Measurements from ENCODE around the gene MCC.

Gene MCC

DNA sequence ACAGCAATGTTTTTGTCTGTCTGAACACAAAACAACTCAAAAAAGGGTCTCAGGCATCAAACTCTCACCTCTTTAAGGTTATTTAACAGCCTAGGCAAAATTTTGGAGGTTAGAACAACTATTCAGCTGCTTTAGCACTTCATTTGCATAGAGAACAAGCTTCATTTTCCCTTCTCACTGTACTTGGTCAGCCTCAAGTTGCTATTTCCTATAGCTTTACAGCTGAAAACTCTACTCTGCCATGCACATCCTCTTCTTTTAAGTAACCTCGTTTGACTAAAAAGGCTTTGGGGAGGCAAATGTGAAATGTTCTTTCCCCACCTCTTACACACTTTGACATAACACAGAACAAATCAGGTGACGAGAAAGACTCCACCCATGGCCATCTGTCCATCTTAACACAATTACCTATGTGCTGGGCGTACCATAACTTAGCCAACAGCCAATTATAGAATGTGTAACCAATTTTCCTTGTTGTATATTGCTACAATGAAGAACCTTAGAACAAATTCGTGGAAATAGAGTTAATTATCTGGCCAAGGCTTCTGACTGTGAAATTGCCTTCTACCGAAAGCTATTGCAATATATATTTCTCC lies 315.9 kb downstream of the MCC start:
- no peak for DNase-seq (ENCODE audit: low spot score)

DNA sequence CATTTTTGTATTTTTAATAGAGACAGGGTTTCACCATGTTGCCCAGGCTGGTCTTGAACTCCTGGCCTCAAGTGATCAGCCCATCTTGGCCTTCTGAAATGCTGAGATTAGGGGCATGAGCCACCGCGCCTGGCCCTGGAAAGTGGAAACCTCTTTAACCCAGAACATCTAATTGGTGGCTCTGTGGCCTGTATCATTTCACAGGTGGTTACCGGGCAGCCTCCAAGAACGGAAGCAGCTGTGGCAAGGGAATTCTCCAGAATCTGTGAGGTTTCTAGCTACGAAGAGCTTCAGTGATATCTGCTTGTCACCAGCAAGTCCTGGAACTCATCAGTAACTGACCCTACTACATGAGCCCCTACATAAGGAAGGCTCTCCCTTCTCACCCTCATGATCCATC lies 316.7 kb downstream of the MCC start:
- DNase-seq (ENCODE audit: low spot score) = no peak

- no peak for DNase-seq (ENCODE audit: low spot score)
Observed at GRCh38 chr5:113170707-113171106, 317.5 kb downstream of the MCC start.

GRCh38 chr5:113169720-113170119 lies 318.5 kb downstream of the MCC start:
- DNase-seq (ENCODE audit: low spot score) = no peak

DNA sequence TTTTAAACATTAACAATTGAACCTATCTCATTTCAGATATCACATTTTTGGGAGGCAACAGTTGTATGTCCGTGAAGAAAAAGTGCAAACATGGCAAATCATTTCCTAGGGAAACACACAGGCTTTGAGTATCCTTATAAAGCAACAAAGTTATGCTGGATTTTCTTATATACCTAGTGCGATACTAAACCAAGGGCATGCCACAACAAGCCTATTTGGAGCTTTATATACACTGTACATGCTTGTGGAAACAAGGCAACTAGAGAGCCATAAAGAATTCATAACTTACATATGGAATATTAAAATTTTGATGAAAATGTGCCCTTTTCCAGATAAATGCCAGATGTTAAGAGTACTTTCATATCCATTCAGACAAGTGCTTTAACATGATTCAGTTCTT lies 320.3 kb downstream of the MCC start:
- DNase-seq (ENCODE audit: low spot score) = no peak

GRCh38 chr5:113166852-113167366 lies 321.3 kb downstream of the MCC start:
- no peak for DNase-seq (ENCODE audit: low spot score)

- DNase-seq (ENCODE audit: low spot score) = no peak
Observed at GRCh38 chr5:113166261-113166660, 322.0 kb downstream of the MCC start.

DNA sequence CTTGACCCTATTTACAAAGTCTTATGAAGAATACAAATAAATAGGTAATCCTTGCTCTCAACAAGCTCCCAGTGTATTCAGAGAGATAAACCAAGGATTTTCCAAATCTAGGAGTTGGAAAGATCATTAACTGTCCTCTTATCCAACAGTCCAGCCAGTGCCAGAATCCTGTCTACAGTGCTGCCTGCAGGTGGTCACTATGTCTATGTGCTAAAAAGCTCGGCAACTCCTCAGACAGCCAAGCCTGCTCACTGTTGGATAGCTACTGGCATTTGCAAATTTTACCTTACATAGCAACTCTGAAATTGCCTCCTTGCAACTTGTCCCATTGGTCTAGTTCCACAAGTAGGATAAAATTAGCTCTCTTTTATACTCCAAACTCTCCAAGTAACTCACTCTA lies 324.2 kb downstream of the MCC start:
- no peak for DNase-seq (ENCODE audit: low spot score)

GRCh38 chr5:113163328-113163727 lies 324.9 kb downstream of the MCC start:
- no peak for DNase-seq (ENCODE audit: low spot score)

DNA sequence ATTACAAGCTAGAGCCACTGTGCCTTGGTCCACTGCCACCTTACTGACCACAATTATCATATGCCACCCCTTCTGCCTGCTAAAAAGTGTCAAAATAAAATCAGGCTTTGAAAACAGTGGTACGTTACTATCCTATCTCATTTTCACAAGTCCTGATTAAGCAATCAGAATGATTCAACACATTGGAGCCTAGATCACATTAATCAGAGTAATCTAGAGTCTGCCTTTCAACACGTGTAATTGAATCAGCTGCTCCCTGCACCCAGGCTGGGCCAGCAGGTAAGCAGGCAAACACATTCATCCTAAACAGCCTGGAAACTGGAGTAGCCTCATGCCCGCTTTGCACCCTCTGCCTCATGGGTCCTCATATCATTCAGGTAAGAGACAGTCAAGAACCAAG lies 325.5 kb downstream of the MCC start:
- no peak for DNase-seq (ENCODE audit: low spot score)

DNA sequence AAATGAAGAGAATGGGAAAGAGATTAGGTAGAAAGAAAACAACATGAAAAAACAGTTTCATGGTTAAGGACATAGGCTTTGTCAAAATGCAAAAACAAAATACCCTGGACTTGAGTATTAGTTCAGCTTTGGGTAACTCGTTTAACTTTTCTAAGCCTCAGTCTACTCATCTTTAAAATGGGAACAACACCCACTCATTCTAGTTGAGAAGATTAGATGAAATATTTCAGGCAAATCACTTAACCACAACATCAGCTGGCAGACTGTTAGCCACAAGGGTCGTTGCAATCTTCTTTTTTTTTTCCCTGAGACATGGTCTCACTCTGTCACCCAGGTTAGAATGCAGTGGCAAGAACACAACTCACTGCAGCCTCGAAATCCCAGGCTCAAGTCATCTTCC lies 326.0 kb downstream of the MCC start:
- no peak for DNase-seq (ENCODE audit: low spot score)

GRCh38 chr5:113161806-113162205 lies 326.4 kb downstream of the MCC start:
- no peak for DNase-seq (ENCODE audit: low spot score)

- no peak for DNase-seq (ENCODE audit: low spot score)
Observed at GRCh38 chr5:113157886-113158285, 330.4 kb downstream of the MCC start.

- no peak for DNase-seq (ENCODE audit: low spot score)
Observed at GRCh38 chr5:113156271-113156877, 331.9 kb downstream of the MCC start.

- no peak for DNase-seq (ENCODE audit: low spot score)
Observed at GRCh38 chr5:113153512-113154097, 334.6 kb downstream of the MCC start.

- no peak for DNase-seq (ENCODE audit: low spot score)
Observed at GRCh38 chr5:113152380-113152740, 335.9 kb downstream of the MCC start.

DNA sequence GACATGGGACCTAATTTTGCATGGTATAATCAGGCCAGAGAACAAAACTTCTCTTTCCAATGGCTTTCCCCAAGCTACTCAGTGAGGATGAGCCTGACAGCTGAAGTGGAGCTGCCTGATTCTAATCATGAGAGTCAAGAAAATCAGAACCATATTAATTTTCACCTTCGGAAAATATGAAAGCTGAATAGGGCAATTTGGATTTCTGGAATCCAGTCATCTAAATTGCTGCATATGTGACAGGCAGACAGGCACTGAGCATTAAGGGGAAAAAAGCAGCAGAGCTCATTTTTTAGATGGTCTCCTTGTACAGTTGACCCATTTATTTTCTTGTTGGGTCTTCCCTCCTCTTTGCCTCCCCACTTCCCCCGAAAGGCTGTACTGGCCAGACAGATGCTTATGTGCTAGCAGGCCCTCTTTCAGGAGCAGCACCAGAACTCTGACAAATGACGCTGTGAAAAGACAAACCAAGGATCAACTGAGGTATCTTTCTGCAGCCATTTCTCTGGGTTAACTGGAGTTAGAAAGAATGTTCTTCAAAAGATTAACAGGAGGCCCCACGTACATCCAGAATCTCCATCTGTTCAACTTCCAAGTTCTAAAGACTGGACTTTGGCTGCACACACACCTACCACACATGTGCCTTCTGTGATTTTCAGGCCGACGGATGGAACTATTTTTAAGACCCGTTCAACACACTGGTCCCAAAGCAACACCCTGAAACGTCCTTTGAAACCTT lies 336.4 kb downstream of the MCC start:
- DNase-seq (ENCODE audit: low spot score) = no peak

- no peak for DNase-seq (ENCODE audit: low spot score)
Observed at GRCh38 chr5:113150821-113151220, 337.4 kb downstream of the MCC start.

GRCh38 chr5:113150221-113150620 lies 338.0 kb downstream of the MCC start:
- DNase-seq (ENCODE audit: low spot score) = no peak

GRCh38 chr5:113147537-113147936 lies 340.7 kb downstream of the MCC start:
- no peak for DNase-seq (ENCODE audit: low spot score)

- no peak for DNase-seq (ENCODE audit: low spot score)
Observed at GRCh38 chr5:113147101-113147508, 341.1 kb downstream of the MCC start.

- DNase-seq (ENCODE audit: low spot score) = no peak
Observed at GRCh38 chr5:113145757-113146387, 342.4 kb downstream of the MCC start.

- no peak for DNase-seq (ENCODE audit: low spot score)
Observed at GRCh38 chr5:113142186-113142585, 346.1 kb downstream of the MCC start.
